Lung (tissue), 12 donors: Measurements from ENCODE around the gene UCN3. TPM values are rescaled to one million over a fixed set of nuclear protein-coding genes. Genes with fewer than 3 reads are reported as not detected.

Experiments
- ATAC-seq: fragments of 200-7000 bp; cut with Tn5 transposase; one replicate; pipeline ENCODE4 v1.9.1; 2020; ENCODE audit warnings: moderate number of reproducible peaks; ENCODE audit not compliant: insufficient read depth, low FRiP score
- DNase-seq, 3 donors: peaks; one replicate each; pipeline ENCODE4 v3.0.0-alpha.2; 2013 to 2017
- H3K27ac ChIP-seq, 2 donors: one replicate each; pipeline ENCODE4 v1.5.1; 2013; ENCODE audit warnings: mild to moderate bottlenecking in 2 of 2, moderate library complexity in 2 of 2, control low read depth in 1 of 2, inconsistent platforms in 1 of 2, low read depth in 1 of 2, low read length in 1 of 2
- H3K27me3 ChIP-seq, 3 donors: one replicate each; pipeline ENCODE4 v1.5.1; 2013; ENCODE audit warnings: low read length in 2 of 3; ENCODE audit not compliant: control insufficient read depth in 3 of 3, insufficient read depth in 3 of 3
- H3K36me3 ChIP-seq, 4 donors: one replicate each; pipeline ENCODE4 v1.5.1; 2013; ENCODE audit warnings: low read length in 4 of 4, mild to moderate bottlenecking in 1 of 4, moderate library complexity in 1 of 4; ENCODE audit not compliant: control insufficient read depth in 4 of 4, insufficient read depth in 4 of 4
- H3K4me1 ChIP-seq, 5 donors: one replicate each; pipeline ENCODE4 v1.5.1; 2013; ENCODE audit warnings: low read length in 5 of 5, mild to moderate bottlenecking in 2 of 5, moderate library complexity in 1 of 5; ENCODE audit not compliant: control insufficient read depth in 5 of 5, insufficient read depth in 5 of 5
- H3K4me3 ChIP-seq: one replicate; pipeline ENCODE4 v1.5.1; 2013; ENCODE audit warnings: mild to moderate bottlenecking, control low read depth, moderate library complexity
- H3K9ac ChIP-seq, 2 donors: one replicate each; pipeline ENCODE4 v1.5.1; 2013; ENCODE audit warnings: low read length in 2 of 2, control low read depth in 1 of 2; ENCODE audit not compliant: insufficient read depth in 1 of 2
- H3K9me3 ChIP-seq, 4 donors: one replicate each; pipeline ENCODE4 v1.5.1; 2013; ENCODE audit warnings: low read length in 3 of 4, mild to moderate bottlenecking in 1 of 4, moderate library complexity in 1 of 4; ENCODE audit not compliant: control insufficient read depth in 4 of 4, insufficient read depth in 3 of 4
- WGBS, 2 donors: extraction: QIAGEN DNeasy Blood & Tissue Kit; methylation state at CpG; one replicate each; pipeline ENCODE4 v1.1.7; 2013; 5-methylcytosine and 5-hydroxymethylcytosine counted together
- polyA plus RNA-seq, 2 donors: library from polyadenylated mRNA; stranded (reverse); fragments of 200-250 nt; gene quantifications; one replicate each; pipeline ENCODE4 v1.2.1, GENCODE V29; 2013
- total RNA-seq, 2 donors: library from RNA; depleted of rRNA in 1 of 2; stranded (reverse); fragments of >200 nt in 1 of 2; gene quantifications; one replicate each; pipeline ENCODE4 v1.2.1, GENCODE V29; 2014 to 2021
- TF ChIP-seq, protein P1 (sequence below): IDR thresholded peaks from 2 replicates; pipeline ENCODE4 v1.5.1; 2012; ENCODE audit warnings: mild to moderate bottlenecking; ENCODE audit errors: control extremely low read depth, extremely low read depth
- donor health status: control.
- donor health status: control.
- donor health status: Bipolar disorder and iron deficiency.
- donor health status: healthy.
- donor health status: DM: yes; HTN: yes; CAD: no.

Gene UCN3
- total and polyA plus RNA-seq, 4 donors, result 0.17 to 0.77 (median 0.53) TPM

DNA sequence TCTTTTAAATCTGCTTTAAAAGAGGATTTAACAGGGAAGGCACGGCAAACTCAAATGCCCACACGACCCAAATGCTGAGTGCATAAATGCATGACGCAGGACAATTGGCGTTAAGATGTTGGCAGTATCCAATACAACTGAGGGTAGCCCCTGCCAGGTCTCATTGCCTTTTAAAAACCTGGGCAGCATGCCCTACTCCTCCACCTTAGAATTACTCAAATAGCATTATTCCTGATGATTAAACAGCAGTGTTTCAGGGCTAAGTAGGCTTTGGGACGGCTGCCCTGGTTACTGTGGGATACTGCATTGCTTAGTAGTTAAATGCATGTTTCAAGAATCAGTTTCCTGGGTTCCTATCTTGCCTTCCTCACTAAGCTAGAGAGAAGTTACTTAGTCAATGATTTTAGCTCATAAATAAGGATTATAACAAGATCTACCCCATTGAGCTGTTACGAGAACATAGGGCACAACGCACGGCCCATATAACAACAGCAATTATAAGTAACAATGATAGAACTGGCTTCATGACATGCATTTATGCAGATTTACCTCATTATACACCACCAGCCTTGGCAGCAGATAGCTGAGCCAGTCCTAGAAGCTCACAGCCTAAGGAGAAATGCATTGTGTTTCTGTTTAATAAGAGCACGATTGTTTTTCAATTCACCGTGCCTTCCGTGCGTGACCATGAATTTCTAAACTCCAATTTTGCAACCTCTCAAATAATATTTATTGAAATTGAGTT lies 32.0 kb downstream of the UCN3 start:
- no peaks in the 10 kb centered on the region for H3K36me3 ChIP-seq
- DNase-seq, result no peak
- ATAC-seq, result no peak
- TF ChIP-seq, protein P1, sequence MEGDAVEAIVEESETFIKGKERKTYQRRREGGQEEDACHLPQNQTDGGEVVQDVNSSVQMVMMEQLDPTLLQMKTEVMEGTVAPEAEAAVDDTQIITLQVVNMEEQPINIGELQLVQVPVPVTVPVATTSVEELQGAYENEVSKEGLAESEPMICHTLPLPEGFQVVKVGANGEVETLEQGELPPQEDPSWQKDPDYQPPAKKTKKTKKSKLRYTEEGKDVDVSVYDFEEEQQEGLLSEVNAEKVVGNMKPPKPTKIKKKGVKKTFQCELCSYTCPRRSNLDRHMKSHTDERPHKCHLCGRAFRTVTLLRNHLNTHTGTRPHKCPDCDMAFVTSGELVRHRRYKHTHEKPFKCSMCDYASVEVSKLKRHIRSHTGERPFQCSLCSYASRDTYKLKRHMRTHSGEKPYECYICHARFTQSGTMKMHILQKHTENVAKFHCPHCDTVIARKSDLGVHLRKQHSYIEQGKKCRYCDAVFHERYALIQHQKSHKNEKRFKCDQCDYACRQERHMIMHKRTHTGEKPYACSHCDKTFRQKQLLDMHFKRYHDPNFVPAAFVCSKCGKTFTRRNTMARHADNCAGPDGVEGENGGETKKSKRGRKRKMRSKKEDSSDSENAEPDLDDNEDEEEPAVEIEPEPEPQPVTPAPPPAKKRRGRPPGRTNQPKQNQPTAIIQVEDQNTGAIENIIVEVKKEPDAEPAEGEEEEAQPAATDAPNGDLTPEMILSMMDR, result no peak
- 90 to 91% methylated on average over 12 of the region's 12 CpGs for WGBS, 2 donors
- H3K4me1 ChIP-seq, result no peaks in the 10 kb centered on the region
- H3K4me3 ChIP-seq, result no peak overlapping the region
- H3K27me3 ChIP-seq, result no peaks in the 10 kb centered on the region
- no peak overlapping the region for H3K27ac ChIP-seq
- peaks cover 0 to 4% (median under 1%) of the 10 kb centered on the region in 4 donors for H3K9me3 ChIP-seq
- H3K9ac ChIP-seq, result no peak overlapping the region

DNA sequence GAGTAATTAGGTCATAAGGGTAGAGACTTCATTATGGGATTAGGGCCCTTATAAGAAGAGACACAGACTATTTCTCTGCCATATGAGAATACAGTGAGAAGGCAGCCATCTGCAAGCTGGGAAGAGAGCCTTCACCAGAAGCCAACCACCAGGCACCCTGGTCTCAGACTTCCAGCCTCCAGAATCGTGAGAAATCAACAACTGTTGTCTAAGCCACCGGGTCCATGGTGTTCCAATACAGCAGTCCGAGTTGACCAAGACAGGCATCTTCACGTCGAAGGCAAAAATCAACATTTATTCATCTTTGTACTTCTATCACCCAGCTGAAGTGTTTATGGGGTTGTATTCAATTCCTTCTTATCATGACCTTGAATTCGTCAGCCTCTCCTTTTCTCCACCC lies 34.6 kb downstream of the UCN3 start:
- DNase-seq, result no peak
- Histone ChIP-seq H3K9ac (no peak overlapping the region), H3K4me3 (no peak overlapping the region), H3K4me1 (peaks cover 0 to 3% (median 0%) of the 10 kb centered on the region in 5 donors), H3K36me3 (no peaks in the 10 kb centered on the region), H3K9me3 (no peaks in the 10 kb centered on the region), H3K27ac (no peak overlapping the region), H3K27me3 (no peaks in the 10 kb centered on the region)
- ATAC-seq, result no peak
- TF ChIP-seq, protein P1, result no peak
- 71 to 80% methylated on average over 6 of the region's 6 CpGs for WGBS, 2 donors

DNA sequence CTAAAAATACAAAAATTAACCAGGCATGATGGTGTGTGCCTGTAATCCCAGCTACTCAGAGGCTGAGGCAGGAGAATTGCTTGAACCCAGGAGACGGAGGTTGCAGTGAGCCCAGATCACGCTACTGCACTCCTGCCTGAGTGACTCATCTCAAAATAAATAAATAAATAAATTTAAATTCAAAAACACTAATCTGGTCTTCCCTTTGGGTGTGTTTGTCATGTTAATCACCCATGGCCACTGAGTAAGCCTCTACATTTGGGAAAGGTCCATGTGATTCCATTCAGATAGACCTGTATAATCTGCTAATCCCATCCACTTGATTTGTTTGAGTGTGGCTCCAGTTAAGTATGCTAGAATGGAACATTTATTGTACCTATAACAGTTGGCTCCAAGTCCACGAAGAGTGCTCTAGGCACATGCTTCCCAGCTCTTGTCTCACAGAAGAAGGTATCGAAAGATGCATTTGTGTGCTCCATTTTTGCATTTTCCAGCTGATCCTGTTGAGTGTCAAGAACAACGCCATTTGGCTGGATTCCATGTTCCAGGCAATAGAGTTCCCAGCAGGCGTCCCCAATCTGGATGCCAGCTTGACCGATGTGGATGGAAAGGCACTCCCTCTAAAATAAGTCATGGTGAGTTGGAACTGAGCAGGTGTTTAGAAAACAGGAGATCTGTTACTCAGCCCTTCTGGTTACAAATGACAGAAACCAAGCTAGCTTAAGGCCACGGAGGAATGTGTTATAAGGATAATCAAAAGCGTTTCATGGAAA lies 35.9 kb downstream of the UCN3 start:
- 91 to 96% methylated on average over 9 of the region's 9 CpGs for WGBS, 2 donors
- Histone ChIP-seq H3K9me3 (no peaks in the 10 kb centered on the region), H3K27ac (no peak overlapping the region), H3K4me3 (no peak overlapping the region), H3K4me1 (peaks cover 0 to 4% (median 0%) of the 10 kb centered on the region in 5 donors), H3K9ac (no peak overlapping the region), H3K36me3 (no peaks in the 10 kb centered on the region), H3K27me3 (no peaks in the 10 kb centered on the region)
- DNase-seq (no peak), ATAC-seq (no peak)
- TF ChIP-seq, protein P1, result no peak
